HEK293 (cell line): ENCODE data around the gene MOV10L1.

Experiments
- CTCF ChIA-PET: fragments of 350-600 bp; formaldehyde crosslinking; extraction: SDS; loops from one replicate; lab custom pipeline; 2021; ENCODE audit warnings: antibody characterized with exemption; lab: Yijun Ruan, JAX
- POLR2A ChIA-PET: fragments of 300-600 bp; formaldehyde crosslinking; extraction: SDS; loops from one replicate; lab custom pipeline; 2020; ENCODE audit warnings: antibody characterized with exemption, inconsistent platforms; lab: Yijun Ruan, JAX
- H3K27ac ChIP-seq: fragments of 200-500 bp; sonication (Bioruptor generic); 2 replicates; pipeline ENCODE4 v1.5.1; 2014; ENCODE audit warnings: low read depth, low read length, control low read depth, inconsistent platforms; ENCODE audit errors: extremely low read depth
- H3K36me3 ChIP-seq, 2 experiments: fragments of 200-500 bp in 1 of 2; sonication (Bioruptor generic) in 1 of 2; 1 replicate in 1 of 2; 2 replicates in 1 of 2; pipeline ENCODE4 v1.5.1; 2014 to 2017; ENCODE audit warnings: inconsistent platforms in 2 of 2, low read length in 2 of 2; ENCODE audit not compliant: control insufficient read depth in 2 of 2, insufficient read depth in 1 of 2
- H3K4me1 ChIP-seq: fragments of 200-500 bp; sonication (Bioruptor generic); 2 replicates; pipeline ENCODE4 v1.5.1; 2014; ENCODE audit warnings: mild to moderate bottlenecking, low read length, inconsistent platforms; ENCODE audit not compliant: control insufficient read depth, insufficient read depth
- H3K4me3 ChIP-seq: 2 replicates; pipeline ENCODE4 v1.5.1; 2011; ENCODE audit warnings: low read depth, mild to moderate bottlenecking, control low read depth, low read length, moderate library complexity
- H3K9me3 ChIP-seq: fragments of 200-500 bp; sonication (Bioruptor generic); 2 replicates; pipeline ENCODE4 v1.5.1; 2014; ENCODE audit warnings: low read depth, low read length, inconsistent platforms; ENCODE audit not compliant: control insufficient read depth, insufficient read depth
- HOXD13 ChIP-seq: sonication (generic); formaldehyde crosslinking; IDR thresholded peaks from 2 replicates; pipeline ENCODE4 v1.8.0; 2022; ENCODE audit warnings: missing genetic modification reagents, borderline replicate concordance
- OVOL3 ChIP-seq: fragments of 450-650 bp; formaldehyde crosslinking; IDR thresholded peaks from 2 replicates; pipeline ENCODE4 v1.5.1; 2016; ENCODE audit warnings: missing biosample characterization, missing genetic modification characterization
- ZBTB1 ChIP-seq: fragments of 450-650 bp; formaldehyde crosslinking; IDR thresholded peaks from 2 replicates; pipeline ENCODE4 v1.5.1; 2016; ENCODE audit warnings: missing biosample characterization, missing genetic modification characterization
- ZBTB48 ChIP-seq: fragments of 450-650 bp; formaldehyde crosslinking; IDR thresholded peaks from 2 replicates; pipeline ENCODE4 v1.5.1; 2016; ENCODE audit warnings: missing biosample characterization, missing genetic modification characterization
- ZBTB8A ChIP-seq: fragments of 450-650 bp; formaldehyde crosslinking; IDR thresholded peaks from 2 replicates; pipeline ENCODE4 v1.5.1; 2016; ENCODE audit warnings: missing biosample characterization, missing genetic modification characterization
- ZEB2 ChIP-seq: fragments of 450-650 bp; formaldehyde crosslinking; IDR thresholded peaks from 2 replicates; pipeline ENCODE4 v1.5.1; 2016; ENCODE audit warnings: missing biosample characterization, missing genetic modification characterization
- ZNF112 ChIP-seq: fragments of 450-650 bp; formaldehyde crosslinking; IDR thresholded peaks from 2 replicates; pipeline ENCODE4 v1.5.0; 2017; ENCODE audit warnings: missing biosample characterization, missing genetic modification characterization
- ZNF266 ChIP-seq: fragments of 450-650 bp; formaldehyde crosslinking; IDR thresholded peaks from 2 replicates; pipeline ENCODE4 v1.5.1; 2016; ENCODE audit warnings: missing biosample characterization, missing genetic modification characterization, low read depth
- ZNF311 ChIP-seq: fragments of 450-650 bp; formaldehyde crosslinking; IDR thresholded peaks from 2 replicates; pipeline ENCODE4 v1.5.1; 2017; ENCODE audit warnings: missing biosample characterization, missing genetic modification characterization, borderline replicate concordance
- ZNF324 ChIP-seq: fragments of 450-650 bp; formaldehyde crosslinking; IDR thresholded peaks from 2 replicates; pipeline ENCODE4 v1.5.1; 2016; ENCODE audit warnings: missing biosample characterization, missing genetic modification characterization
- ZNF341 ChIP-seq: fragments of 450-650 bp; formaldehyde crosslinking; IDR thresholded peaks from 2 replicates; pipeline ENCODE4; 2016; ENCODE audit warnings: low read depth, missing biosample characterization, missing genetic modification characterization
- ZNF549 ChIP-seq: fragments of 450-650 bp; IDR thresholded peaks from 2 replicates; pipeline ENCODE4 v1.5.1; 2018; ENCODE audit warnings: missing biosample characterization, missing genetic modification characterization, mild to moderate bottlenecking, inconsistent platforms, moderate library complexity
- ZNF600 ChIP-seq: fragments of 450-650 bp; formaldehyde crosslinking; IDR thresholded peaks from 2 replicates; pipeline ENCODE4 v1.5.1; 2016; ENCODE audit warnings: missing biosample characterization, missing genetic modification characterization
- ZNF677 ChIP-seq: fragments of 450-650 bp; IDR thresholded peaks from 2 replicates; pipeline ENCODE4 v1.5.0; 2018; ENCODE audit warnings: missing biosample characterization, mild to moderate bottlenecking, missing genetic modification characterization, moderate library complexity
- ZNF785 ChIP-seq: fragments of 450-650 bp; formaldehyde crosslinking; IDR thresholded peaks from 2 replicates; pipeline ENCODE4 v1.5.1; 2016; ENCODE audit warnings: missing biosample characterization, missing genetic modification characterization
- ZNF837 ChIP-seq: fragments of 450-650 bp; formaldehyde crosslinking; IDR thresholded peaks from 2 replicates; pipeline ENCODE4 v1.5.1; 2016; ENCODE audit warnings: missing biosample characterization, missing genetic modification characterization
- TF ChIP-seq, protein P1 (sequence below): fragments of 450-650 bp; formaldehyde crosslinking; IDR thresholded peaks from 2 replicates; pipeline ENCODE4 v1.5.1; 2016; ENCODE audit warnings: missing biosample characterization, missing genetic modification characterization
- TF ChIP-seq, protein P2 (sequence below): fragments of 450-650 bp; formaldehyde crosslinking; IDR thresholded peaks from 2 replicates; pipeline ENCODE4 v1.5.1; 2016; ENCODE audit warnings: missing biosample characterization, missing genetic modification characterization
- TF ChIP-seq, protein P3 (sequence below): fragments of 450-650 bp; formaldehyde crosslinking; IDR thresholded peaks from 2 replicates; pipeline ENCODE4 v1.5.1; 2016; ENCODE audit warnings: missing biosample characterization, missing genetic modification characterization, borderline replicate concordance
- TF ChIP-seq, protein P4 (sequence below): fragments of 450-650 bp; formaldehyde crosslinking; IDR thresholded peaks from 2 replicates; pipeline ENCODE4 v1.5.1; 2017; ENCODE audit warnings: missing biosample characterization, missing genetic modification characterization
- TF ChIP-seq, protein P5 (sequence below): fragments of 450-650 bp; formaldehyde crosslinking; IDR thresholded peaks from 2 replicates; pipeline ENCODE4 v1.5.1; 2016; ENCODE audit warnings: missing biosample characterization, missing genetic modification characterization
- TF ChIP-seq, protein P6 (sequence below): fragments of 450-650 bp; formaldehyde crosslinking; IDR thresholded peaks from 2 replicates; pipeline ENCODE4 v1.5.1; 2016; ENCODE audit warnings: missing biosample characterization, missing genetic modification characterization
- TF ChIP-seq, protein P7 (sequence below): fragments of 450-650 bp; formaldehyde crosslinking; IDR thresholded peaks from 2 replicates; pipeline ENCODE4 v1.5.1; 2017; ENCODE audit warnings: missing biosample characterization, missing genetic modification characterization

Gene MOV10L1

DNA sequence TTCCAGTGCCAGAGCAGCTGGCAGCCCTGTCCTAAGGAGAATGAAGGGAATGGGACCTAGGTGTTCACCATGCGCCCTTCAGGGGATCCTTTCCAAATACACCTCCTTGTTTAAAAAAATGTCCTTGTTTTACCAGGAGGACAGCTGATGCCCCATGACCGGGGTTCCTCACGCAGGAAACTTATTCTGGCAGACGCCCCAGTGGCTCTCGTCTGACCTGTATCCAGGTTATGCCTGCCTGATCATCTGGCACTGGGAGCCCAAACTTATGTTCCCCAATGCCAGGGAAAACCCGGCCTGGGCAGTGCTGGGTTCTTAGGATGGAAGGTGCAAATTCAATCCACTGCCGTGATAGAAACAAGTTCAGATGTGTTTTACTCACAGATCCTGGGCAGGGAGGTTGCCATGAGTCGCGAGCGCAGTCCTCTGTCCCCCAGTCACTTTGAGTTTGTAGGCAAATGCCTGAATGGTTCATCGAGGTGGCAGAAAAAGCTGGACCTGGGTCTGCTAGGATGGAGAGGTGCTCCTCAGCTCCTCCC lies 31.5 kb downstream of the MOV10L1 start:
- Histone ChIP-seq H3K9me3 (no peaks in the 10 kb centered on the region), H3K27ac (no peak overlapping the region), H3K36me3 (no peaks in the 10 kb centered on the region)
- POLR2A ChIA-PET = no interaction called here
- TF ChIP-seq ZNF266 (tag by site-specific recombination) (0 out of 2 replicates have a peak, but pooled peaks have one; percentile 34), ZNF324 (tag by site-specific recombination) (no peak), ZNF341 (tag by site-specific recombination) (no peak), ZBTB1 (no peak), HOXD13 (CRISPR knock-in tag) (no peak)
- TF ChIP-seq, protein P1, sequence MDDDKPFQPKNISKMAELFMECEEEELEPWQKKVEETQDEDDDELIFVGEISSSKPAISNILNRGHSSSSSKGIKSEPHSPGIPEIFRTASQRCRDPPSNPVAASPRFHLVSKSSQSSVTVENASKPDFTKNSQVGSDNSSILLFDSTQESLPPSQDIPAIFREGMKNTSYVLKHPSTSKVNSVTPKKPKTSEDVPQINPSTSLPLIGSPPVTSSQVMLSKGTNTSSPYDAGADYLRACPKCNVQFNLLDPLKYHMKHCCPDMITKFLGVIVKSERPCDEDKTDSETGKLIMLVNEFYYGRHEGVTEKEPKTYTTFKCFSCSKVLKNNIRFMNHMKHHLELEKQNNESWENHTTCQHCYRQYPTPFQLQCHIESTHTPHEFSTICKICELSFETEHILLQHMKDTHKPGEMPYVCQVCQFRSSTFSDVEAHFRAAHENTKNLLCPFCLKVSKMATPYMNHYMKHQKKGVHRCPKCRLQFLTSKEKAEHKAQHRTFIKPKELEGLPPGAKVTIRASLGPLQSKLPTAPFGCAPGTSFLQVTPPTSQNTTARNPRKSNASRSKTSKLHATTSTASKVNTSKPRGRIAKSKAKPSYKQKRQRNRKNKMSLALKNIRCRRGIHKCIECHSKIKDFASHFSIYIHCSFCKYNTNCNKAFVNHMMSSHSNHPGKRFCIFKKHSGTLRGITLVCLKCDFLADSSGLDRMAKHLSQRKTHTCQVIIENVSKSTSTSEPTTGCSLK (tag by site-specific recombination) = no peak
- TF ChIP-seq, all 188 proteins: peak for 1
- no peaks in the 10 kb centered on the region for H3K4me1 ChIP-seq
- CTCF ChIA-PET = no interaction called here
- H3K4me3 ChIP-seq = no peak overlapping the region

DNA sequence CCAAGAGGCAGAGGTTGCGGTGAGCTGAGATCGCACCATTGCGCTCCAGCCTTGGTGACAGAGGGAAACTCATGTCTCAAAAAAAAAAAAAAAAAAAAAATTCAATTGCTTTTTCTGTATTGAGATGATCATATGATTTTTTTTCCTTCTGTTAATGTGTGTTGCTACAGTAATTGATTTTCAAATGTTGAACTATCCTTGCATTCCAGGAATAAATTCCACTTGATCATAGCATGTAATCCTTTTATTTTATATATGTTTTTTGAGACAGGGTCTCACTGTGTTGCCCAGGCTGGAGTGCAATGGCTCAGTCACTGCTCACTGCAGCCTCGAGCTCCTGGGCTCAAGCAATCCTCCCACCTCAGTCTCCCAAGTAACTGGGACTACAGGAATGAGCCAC lies 33.3 kb downstream of the MOV10L1 start:
- Histone ChIP-seq H3K27ac (no peak overlapping the region), H3K36me3 (no peaks in the 10 kb centered on the region), H3K4me3 (no peak overlapping the region), H3K4me1 (no peaks in the 10 kb centered on the region), H3K9me3 (no peaks in the 10 kb centered on the region)
- TF ChIP-seq, protein P2, sequence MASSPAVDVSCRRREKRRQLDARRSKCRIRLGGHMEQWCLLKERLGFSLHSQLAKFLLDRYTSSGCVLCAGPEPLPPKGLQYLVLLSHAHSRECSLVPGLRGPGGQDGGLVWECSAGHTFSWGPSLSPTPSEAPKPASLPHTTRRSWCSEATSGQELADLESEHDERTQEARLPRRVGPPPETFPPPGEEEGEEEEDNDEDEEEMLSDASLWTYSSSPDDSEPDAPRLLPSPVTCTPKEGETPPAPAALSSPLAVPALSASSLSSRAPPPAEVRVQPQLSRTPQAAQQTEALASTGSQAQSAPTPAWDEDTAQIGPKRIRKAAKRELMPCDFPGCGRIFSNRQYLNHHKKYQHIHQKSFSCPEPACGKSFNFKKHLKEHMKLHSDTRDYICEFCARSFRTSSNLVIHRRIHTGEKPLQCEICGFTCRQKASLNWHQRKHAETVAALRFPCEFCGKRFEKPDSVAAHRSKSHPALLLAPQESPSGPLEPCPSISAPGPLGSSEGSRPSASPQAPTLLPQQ (tag by site-specific recombination) = no peak
- TF ChIP-seq, protein P3, sequence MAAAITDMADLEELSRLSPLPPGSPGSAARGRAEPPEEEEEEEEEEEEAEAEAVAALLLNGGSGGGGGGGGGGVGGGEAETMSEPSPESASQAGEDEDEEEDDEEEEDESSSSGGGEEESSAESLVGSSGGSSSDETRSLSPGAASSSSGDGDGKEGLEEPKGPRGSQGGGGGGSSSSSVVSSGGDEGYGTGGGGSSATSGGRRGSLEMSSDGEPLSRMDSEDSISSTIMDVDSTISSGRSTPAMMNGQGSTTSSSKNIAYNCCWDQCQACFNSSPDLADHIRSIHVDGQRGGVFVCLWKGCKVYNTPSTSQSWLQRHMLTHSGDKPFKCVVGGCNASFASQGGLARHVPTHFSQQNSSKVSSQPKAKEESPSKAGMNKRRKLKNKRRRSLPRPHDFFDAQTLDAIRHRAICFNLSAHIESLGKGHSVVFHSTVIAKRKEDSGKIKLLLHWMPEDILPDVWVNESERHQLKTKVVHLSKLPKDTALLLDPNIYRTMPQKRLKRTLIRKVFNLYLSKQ = no peak
- TF ChIP-seq ZNF600 (tag by site-specific recombination) (no peak), ZNF311 (tag by site-specific recombination) (no peak), OVOL3 (no peak), ZNF549 (tag by site-specific recombination) (no peak), ZNF112 (tag by site-specific recombination) (no peak), ZEB2 (no peak), ZBTB8A (tag by site-specific recombination) (no peak), ZNF266 (tag by site-specific recombination) (no peak), ZNF785 (tag by site-specific recombination) (no peak), ZBTB48 (tag by site-specific recombination) (no peak), ZNF677 (no peak), ZNF837 (tag by site-specific recombination) (no peak)
- TF ChIP-seq, protein P4, sequence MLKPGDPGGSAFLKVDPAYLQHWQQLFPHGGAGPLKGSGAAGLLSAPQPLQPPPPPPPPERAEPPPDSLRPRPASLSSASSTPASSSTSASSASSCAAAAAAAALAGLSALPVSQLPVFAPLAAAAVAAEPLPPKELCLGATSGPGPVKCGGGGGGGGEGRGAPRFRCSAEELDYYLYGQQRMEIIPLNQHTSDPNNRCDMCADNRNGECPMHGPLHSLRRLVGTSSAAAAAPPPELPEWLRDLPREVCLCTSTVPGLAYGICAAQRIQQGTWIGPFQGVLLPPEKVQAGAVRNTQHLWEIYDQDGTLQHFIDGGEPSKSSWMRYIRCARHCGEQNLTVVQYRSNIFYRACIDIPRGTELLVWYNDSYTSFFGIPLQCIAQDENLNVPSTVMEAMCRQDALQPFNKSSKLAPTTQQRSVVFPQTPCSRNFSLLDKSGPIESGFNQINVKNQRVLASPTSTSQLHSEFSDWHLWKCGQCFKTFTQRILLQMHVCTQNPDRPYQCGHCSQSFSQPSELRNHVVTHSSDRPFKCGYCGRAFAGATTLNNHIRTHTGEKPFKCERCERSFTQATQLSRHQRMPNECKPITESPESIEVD (tag by site-specific recombination) = no peak
- TF ChIP-seq, protein P5, sequence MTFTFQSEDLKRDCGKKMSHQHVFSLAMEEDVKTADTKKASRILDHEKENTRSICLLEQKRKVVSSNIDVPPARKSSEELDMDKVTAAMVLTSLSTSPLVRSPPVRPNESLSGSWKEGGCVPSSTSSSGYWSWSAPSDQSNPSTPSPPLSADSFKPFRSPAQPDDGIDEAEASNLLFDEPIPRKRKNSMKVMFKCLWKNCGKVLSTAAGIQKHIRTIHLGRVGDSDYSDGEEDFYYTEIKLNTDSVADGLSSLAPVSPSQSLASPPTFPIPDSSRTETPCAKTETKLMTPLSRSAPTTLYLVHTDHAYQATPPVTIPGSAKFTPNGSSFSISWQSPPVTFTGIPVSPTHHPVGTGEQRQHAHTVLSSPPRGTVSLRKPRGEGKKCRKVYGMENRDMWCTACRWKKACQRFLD (tag by site-specific recombination) = no peak
- TF ChIP-seq, protein P6, sequence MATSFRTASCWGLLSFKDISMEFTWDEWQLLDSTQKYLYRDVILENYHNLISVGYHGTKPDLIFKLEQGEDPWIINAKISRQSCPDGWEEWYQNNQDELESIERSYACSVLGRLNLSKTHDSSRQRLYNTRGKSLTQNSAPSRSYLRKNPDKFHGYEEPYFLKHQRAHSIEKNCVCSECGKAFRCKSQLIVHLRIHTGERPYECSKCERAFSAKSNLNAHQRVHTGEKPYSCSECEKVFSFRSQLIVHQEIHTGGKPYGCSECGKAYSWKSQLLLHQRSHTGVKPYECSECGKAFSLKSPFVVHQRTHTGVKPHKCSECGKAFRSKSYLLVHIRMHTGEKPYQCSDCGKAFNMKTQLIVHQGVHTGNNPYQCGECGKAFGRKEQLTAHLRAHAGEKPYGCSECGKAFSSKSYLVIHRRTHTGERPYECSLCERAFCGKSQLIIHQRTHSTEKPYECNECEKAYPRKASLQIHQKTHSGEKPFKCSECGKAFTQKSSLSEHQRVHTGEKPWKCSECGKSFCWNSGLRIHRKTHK (tag by site-specific recombination) = no peak
- TF ChIP-seq, protein P7, sequence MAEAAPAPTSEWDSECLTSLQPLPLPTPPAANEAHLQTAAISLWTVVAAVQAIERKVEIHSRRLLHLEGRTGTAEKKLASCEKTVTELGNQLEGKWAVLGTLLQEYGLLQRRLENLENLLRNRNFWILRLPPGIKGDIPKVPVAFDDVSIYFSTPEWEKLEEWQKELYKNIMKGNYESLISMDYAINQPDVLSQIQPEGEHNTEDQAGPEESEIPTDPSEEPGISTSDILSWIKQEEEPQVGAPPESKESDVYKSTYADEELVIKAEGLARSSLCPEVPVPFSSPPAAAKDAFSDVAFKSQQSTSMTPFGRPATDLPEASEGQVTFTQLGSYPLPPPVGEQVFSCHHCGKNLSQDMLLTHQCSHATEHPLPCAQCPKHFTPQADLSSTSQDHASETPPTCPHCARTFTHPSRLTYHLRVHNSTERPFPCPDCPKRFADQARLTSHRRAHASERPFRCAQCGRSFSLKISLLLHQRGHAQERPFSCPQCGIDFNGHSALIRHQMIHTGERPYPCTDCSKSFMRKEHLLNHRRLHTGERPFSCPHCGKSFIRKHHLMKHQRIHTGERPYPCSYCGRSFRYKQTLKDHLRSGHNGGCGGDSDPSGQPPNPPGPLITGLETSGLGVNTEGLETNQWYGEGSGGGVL (tag by site-specific recombination) = no peak
- ChIA-PET CTCF (no interaction called here), POLR2A (no interaction called here)
